Measurements from ENCODE around the gene DSG1. TPM values are rescaled to one million over a fixed set of nuclear protein-coding genes. Genes with fewer than 3 reads are reported as not detected.
"Not testable (repeated sequence)": the region's sequence is repeated elsewhere in the genome, so short reads cannot be mapped to it uniquely, and the experiment has no call there.

The DSG1 gene
- total RNA-seq, 1 donor from 2014 or later: 0.89 TPM

- DNase-seq (ENCODE audit: low spot score): no peak
Measured at GRCh38 chr18:31343454-31343853, 25.5 kb downstream of the DSG1 start.

GRCh38 chr18:31353336-31353735 is 35.4 kb downstream of the DSG1 start:
- not testable (repeated sequence) for DNase-seq (ENCODE audit: low spot score)

GRCh38 chr18:31354990-31355389 is 37.0 kb downstream of the DSG1 start:
- no peak for DNase-seq (ENCODE audit: low spot score)

- DNase-seq (ENCODE audit: low spot score): no peak
Measured at GRCh38 chr18:31356025-31356424, 38.1 kb downstream of the DSG1 start.

GRCh38 chr18:31364190-31364589 is 46.2 kb downstream of the DSG1 start:
- DNase-seq (ENCODE audit: low spot score): no peak

- DNase-seq (ENCODE audit: low spot score): no peak
Measured at GRCh38 chr18:31369478-31369877, 51.5 kb downstream of the DSG1 start.

GRCh38 chr18:31371989-31372388 is 54.0 kb downstream of the DSG1 start:
- DNase-seq (ENCODE audit: low spot score): no peak

GRCh38 chr18:31373641-31374040 is 55.7 kb downstream of the DSG1 start:
- DNase-seq (ENCODE audit: low spot score): no peak

- no peak for DNase-seq (ENCODE audit: low spot score)
Measured at GRCh38 chr18:31376477-31376876, 58.5 kb downstream of the DSG1 start, which contains the start of gene DSG4. Gene DSG4 (plus strand): TSS chr18:31376777. CDS start chr18:31376912, 135 bp downstream.

- no peak for DNase-seq (ENCODE audit: low spot score)
Measured at GRCh38 chr18:31380912-31381311, 63.0 kb downstream of the DSG1 start.

GRCh38 chr18:31382107-31382506 is 64.1 kb downstream of the DSG1 start:
- DNase-seq (ENCODE audit: low spot score): no peak

- no peak for DNase-seq (ENCODE audit: low spot score)
Measured at GRCh38 chr18:31386741-31387140, 68.8 kb downstream of the DSG1 start.

- DNase-seq (ENCODE audit: low spot score): no peak
Measured at GRCh38 chr18:31393286-31393685, 75.3 kb downstream of the DSG1 start.

GRCh38 chr18:31396796-31397612 is 79.0 kb downstream of the DSG1 start:
- no peak for DNase-seq (ENCODE audit: low spot score)

GRCh38 chr18:31398191-31398590 is 80.2 kb downstream of the DSG1 start:
- DNase-seq (ENCODE audit: low spot score): no peak

- no peak for DNase-seq (ENCODE audit: low spot score)
Measured at GRCh38 chr18:31399306-31400032, 81.5 kb downstream of the DSG1 start.

GRCh38 chr18:31401156-31402025 is 83.4 kb downstream of the DSG1 start:
- no peak for DNase-seq (ENCODE audit: low spot score)

- DNase-seq (ENCODE audit: low spot score): no peak
Measured at GRCh38 chr18:31402026-31402373, 84.0 kb downstream of the DSG1 start.

- no peak for DNase-seq (ENCODE audit: low spot score)
Measured at GRCh38 chr18:31403409-31403808, 85.4 kb downstream of the DSG1 start.
